ENCODE results near the gene PLEKHA6.

Gene PLEKHA6

GRCh38 chr1:204216236-204216635, 143.5 kb downstream of the PLEKHA6 start:
- no peak for TF ChIP-seq CTCF (IDR thresholded peaks at IDR 0.05; ENCODE audit: low read depth, low read length, poor library complexity, severe bottlenecking)
- TF ChIP-seq EZH2phosphoT487 (IDR thresholded peaks at IDR 0.05; ENCODE audit: borderline replicate concordance, low read length): no peak
- Histone ChIP-seq H3K9me3 (ENCODE audit: control insufficient read depth, insufficient read depth, low read length) (no peaks in the 10 kb centered on the region), H3K79me2 (ENCODE audit: control insufficient read depth, low read length) (no peaks in the 10 kb centered on the region), H3K27me3 (ENCODE audit: control insufficient read depth, low read length) (no peaks in the 10 kb centered on the region), H3K4me2 (ENCODE audit: low read length) (no peak overlapping the region), H3K4me3 (ENCODE audit: low read length) (no peak overlapping the region), H3K36me3 (ENCODE audit: control insufficient read depth, low read length) (no peaks in the 10 kb centered on the region), H3K9me2 (replicated peaks; ENCODE audit: control insufficient read depth, low read length) (no peaks in the 10 kb centered on the region), H4K20me1 (ENCODE audit: control insufficient read depth, insufficient read depth, low read depth, low read length) (no peaks in the 10 kb centered on the region), H3F3A (ENCODE audit: control insufficient read depth, insufficient read depth) (no peaks in the 10 kb centered on the region), H3K27ac (ENCODE audit: low read depth, low read length) (no peak overlapping the region), H3K4me1 (ENCODE audit: control insufficient read depth, low read length) (no peaks in the 10 kb centered on the region)

GRCh38 chr1:204213668-204214662, 145.8 kb downstream of the PLEKHA6 start, which contains the start of gene GOLT1A:
Gene GOLT1A (minus strand): TSS chr1:204213988. CDS start chr1:204213906, 82 bp downstream.
- Histone ChIP-seq H3K27me3 (ENCODE audit: control insufficient read depth, low read length) (no peaks in the 10 kb centered on the region), H3K4me2 (ENCODE audit: low read length) (no peak within 1 kb of the TSS), H4K20me1 (ENCODE audit: control insufficient read depth, insufficient read depth, low read depth, low read length) (no peaks in the 10 kb centered on the region), H3K79me2 (ENCODE audit: control insufficient read depth, low read length) (no peaks in the 10 kb centered on the region), H3K4me3 (ENCODE audit: low read length) (no peak within 1 kb of the TSS), H3F3A (ENCODE audit: control insufficient read depth, insufficient read depth) (no peaks in the 10 kb centered on the region), H3K27ac (ENCODE audit: low read depth, low read length) (no peak within 1 kb of the TSS), H3K4me1 (ENCODE audit: control insufficient read depth, low read length) (no peaks in the 10 kb centered on the region), H3K9me2 (replicated peaks; ENCODE audit: control insufficient read depth, low read length) (no peaks in the 10 kb centered on the region), H3K36me3 (ENCODE audit: control insufficient read depth, low read length) (no peaks in the 10 kb centered on the region), H3K9me3 (ENCODE audit: control insufficient read depth, insufficient read depth, low read length) (no peaks in the 10 kb centered on the region)
- TF ChIP-seq CTCF (IDR thresholded peaks at IDR 0.05; ENCODE audit: low read depth, low read length, poor library complexity, severe bottlenecking) (no peak), EZH2phosphoT487 (IDR thresholded peaks at IDR 0.05; ENCODE audit: borderline replicate concordance, low read length) (no peak)

GRCh38 chr1:204212715-204213114, 147.0 kb downstream of the PLEKHA6 start:
- H4K20me1 ChIP-seq (ENCODE audit: control insufficient read depth, insufficient read depth, low read depth, low read length): no peaks in the 10 kb centered on the region
- H3K36me3 ChIP-seq (ENCODE audit: control insufficient read depth, low read length): no peaks in the 10 kb centered on the region
- H3F3A ChIP-seq (ENCODE audit: control insufficient read depth, insufficient read depth): no peaks in the 10 kb centered on the region
- no peak overlapping the region for H3K4me2 ChIP-seq (ENCODE audit: low read length)
- no peak overlapping the region for H3K27ac ChIP-seq (ENCODE audit: low read depth, low read length)
- H3K27me3 ChIP-seq (ENCODE audit: control insufficient read depth, low read length): no peaks in the 10 kb centered on the region
- no peak overlapping the region for H3K4me3 ChIP-seq (ENCODE audit: low read length)
- H3K9me3 ChIP-seq (ENCODE audit: control insufficient read depth, insufficient read depth, low read length): no peaks in the 10 kb centered on the region
- no peaks in the 10 kb centered on the region for H3K9me2 ChIP-seq (replicated peaks; ENCODE audit: control insufficient read depth, low read length)
- TF ChIP-seq EZH2phosphoT487 (IDR thresholded peaks at IDR 0.05; ENCODE audit: borderline replicate concordance, low read length) (no peak), CTCF (IDR thresholded peaks at IDR 0.05; ENCODE audit: low read depth, low read length, poor library complexity, severe bottlenecking) (no peak)
- no peaks in the 10 kb centered on the region for H3K4me1 ChIP-seq (ENCODE audit: control insufficient read depth, low read length)
- H3K79me2 ChIP-seq (ENCODE audit: control insufficient read depth, low read length): no peaks in the 10 kb centered on the region

All from DOHH2 (cell line).